GM06990 (cell line): ENCODE results near the gene KCNH6.

Experiments used
- DNase-seq: peaks from one replicate; pipeline ENCODE4 v3.0.0-alpha.2; 2011; ENCODE audit not compliant: insufficient read length; ENCODE audit errors: extremely low read depth
- H3K27me3 ChIP-seq: replicated peaks from 2 replicates; pipeline ENCODE4 v1.6.0; 2011; ENCODE audit warnings: low read length; ENCODE audit not compliant: control insufficient read depth, insufficient read depth
- H3K36me3 ChIP-seq: 2 replicates; pipeline ENCODE4 v1.5.1; 2011; ENCODE audit warnings: low read length; ENCODE audit not compliant: control insufficient read depth, insufficient read depth
- H3K4me3 ChIP-seq: replicated peaks from 2 replicates; pipeline ENCODE4 v1.5.1; 2011; ENCODE audit warnings: low read depth, mild to moderate bottlenecking, control low read depth, low read length
- TF ChIP-seq, protein P1 (sequence below): IDR thresholded peaks from 2 replicates; pipeline ENCODE4 v1.5.1; 2011; ENCODE audit warnings: low read length, control low read depth, mild to moderate bottlenecking, inconsistent platforms; ENCODE audit not compliant: insufficient read depth, poor library complexity, severe bottlenecking

KCNH6 gene

GRCh38 chr17:63524051-63524450 is 893 bp downstream of the KCNH6 start:
- H3K27me3 ChIP-seq: no peaks in the 10 kb centered on the region; the same call in none of the 2 replicates
- H3K4me3 ChIP-seq: no peak overlapping the region
- TF ChIP-seq, protein P1, sequence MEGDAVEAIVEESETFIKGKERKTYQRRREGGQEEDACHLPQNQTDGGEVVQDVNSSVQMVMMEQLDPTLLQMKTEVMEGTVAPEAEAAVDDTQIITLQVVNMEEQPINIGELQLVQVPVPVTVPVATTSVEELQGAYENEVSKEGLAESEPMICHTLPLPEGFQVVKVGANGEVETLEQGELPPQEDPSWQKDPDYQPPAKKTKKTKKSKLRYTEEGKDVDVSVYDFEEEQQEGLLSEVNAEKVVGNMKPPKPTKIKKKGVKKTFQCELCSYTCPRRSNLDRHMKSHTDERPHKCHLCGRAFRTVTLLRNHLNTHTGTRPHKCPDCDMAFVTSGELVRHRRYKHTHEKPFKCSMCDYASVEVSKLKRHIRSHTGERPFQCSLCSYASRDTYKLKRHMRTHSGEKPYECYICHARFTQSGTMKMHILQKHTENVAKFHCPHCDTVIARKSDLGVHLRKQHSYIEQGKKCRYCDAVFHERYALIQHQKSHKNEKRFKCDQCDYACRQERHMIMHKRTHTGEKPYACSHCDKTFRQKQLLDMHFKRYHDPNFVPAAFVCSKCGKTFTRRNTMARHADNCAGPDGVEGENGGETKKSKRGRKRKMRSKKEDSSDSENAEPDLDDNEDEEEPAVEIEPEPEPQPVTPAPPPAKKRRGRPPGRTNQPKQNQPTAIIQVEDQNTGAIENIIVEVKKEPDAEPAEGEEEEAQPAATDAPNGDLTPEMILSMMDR: no peak

DNA sequence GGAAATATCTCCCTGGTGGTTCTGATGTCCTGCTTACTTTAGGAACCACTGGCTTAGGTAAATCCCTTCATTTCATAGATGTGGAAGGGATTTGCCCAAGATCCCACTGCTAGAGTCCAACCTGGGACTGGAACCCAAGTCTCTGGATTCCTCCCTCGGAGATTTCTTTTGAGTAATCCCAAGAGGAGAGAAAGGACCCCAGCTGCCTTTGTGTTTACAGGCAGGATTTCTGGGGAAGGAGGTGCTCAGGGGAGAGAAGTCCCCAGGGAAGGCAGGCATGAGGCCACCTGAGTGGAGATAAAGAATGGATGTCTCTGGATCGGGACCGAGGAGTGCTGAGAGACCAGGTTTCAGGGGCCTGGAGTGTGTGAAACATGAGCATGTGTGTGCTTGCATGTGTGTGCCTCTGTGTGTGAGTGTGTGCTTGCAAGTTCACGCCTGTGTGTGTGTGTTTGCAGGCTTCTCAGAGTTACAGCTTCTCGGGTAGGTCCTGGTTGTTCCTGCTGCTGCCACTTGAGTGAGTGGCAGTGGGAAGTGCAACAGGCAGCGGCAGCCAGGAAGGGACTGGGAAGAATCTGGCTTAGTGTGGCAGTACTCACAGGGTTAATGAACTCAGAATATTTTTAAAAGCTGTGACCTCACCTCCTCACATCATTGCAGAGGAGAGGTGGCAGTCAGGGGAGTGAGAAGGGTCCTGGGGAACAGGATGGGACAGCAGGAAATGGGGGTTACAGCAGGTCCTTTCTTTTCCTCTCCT is 2.2 kb downstream of the KCNH6 start:
- DNase-seq: no peak
- H3K27me3 ChIP-seq: no peaks in the 10 kb centered on the region; the same call in none of the 2 replicates
- H3K36me3 ChIP-seq: no peaks in the 10 kb centered on the region
- no peak overlapping the region for H3K4me3 ChIP-seq
- TF ChIP-seq, protein P1: no peak

More at GRCh38 chr17:63524051-63524450, 893 bp downstream of the KCNH6 start:
- H3K36me3 ChIP-seq: no peaks in the 10 kb centered on the region
- DNase-seq: no peak

DNA sequence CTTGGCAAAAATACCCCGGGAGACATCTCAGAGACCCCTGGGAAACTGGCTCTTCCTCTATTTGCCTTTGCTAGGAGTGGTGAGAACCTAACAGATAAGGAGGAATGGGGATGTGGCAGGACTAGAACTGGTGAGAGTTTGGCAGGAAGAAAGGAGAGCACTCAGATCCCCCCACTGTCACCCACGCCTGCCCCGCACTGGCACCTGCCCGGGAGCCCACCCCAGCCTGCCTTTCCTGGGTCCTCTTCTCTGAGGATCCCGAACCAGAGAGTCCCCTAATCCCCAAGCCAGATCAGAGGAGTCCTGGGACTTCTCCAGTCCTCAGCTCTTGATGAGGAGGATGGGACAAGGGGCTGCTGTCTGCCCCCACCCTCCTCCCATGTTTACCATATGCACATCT is 3.7 kb downstream of the KCNH6 start:
- H3K27me3 ChIP-seq: no peaks in the 10 kb centered on the region; the same call in none of the 2 replicates
- no peak for DNase-seq
- TF ChIP-seq, protein P1: no peak
- H3K36me3 ChIP-seq: no peaks in the 10 kb centered on the region
- H3K4me3 ChIP-seq: no peak overlapping the region

GRCh38 chr17:63528183-63528582 is 5.0 kb downstream of the KCNH6 start:
- DNase-seq: no peak

DNA sequence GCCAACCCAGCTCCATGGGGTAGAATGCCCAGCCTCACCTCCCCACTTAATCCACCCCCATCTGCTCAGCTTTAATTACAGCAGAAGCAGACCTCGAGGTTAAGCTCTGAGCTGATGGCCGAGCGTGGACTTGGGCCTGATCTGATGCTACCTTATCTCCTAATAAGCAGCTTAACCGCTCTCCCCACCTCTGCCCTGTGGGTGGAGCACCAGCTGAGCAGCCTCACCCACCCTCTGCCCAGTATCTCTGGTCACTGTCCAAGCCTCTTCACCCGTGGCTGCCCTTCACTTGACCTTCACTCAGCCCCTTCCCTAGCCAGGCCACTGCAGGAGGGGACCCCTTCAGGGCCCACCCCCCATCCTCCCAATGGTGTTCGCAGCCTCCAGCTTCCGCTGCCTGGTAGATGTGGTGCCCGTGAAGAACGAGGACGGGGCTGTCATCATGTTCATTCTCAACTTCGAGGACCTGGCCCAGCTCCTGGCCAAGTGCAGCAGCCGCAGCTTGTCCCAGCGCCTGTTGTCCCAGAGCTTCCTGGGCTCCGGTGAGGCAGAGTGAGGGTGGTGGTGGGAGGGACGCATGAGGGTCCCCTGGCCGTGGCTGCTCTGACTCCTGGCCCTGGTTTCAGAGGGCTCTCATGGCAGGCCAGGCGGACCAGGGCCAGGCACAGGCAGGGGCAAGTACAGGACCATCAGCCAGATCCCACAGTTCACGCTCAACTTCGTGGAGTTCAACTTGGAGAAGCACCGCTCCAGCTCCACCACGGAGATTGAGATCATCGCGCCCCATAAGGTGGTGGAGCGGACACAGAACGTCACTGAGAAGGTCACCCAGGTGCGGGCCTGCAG is 6.8 kb downstream of the KCNH6 start:
- Histone ChIP-seq H3K4me3 (no peak overlapping the region), H3K36me3 (no peaks in the 10 kb centered on the region), H3K27me3 (no peaks in the 10 kb centered on the region; the same call in none of the 2 replicates)
- no peak for DNase-seq
- TF ChIP-seq, protein P1: no peak

More at GRCh38 chr17:63528183-63528582, 5.0 kb downstream of the KCNH6 start:
- H3K36me3 ChIP-seq: no peaks in the 10 kb centered on the region
- TF ChIP-seq, protein P1: no peak
- H3K4me3 ChIP-seq: no peak overlapping the region
- no peaks in the 10 kb centered on the region; the same call in none of the 2 replicates for H3K27me3 ChIP-seq
